ENCODE results near the gene SLC15A3.
A peak's percentile ranks its signal among the peaks of the same experiment; 100 is the strongest.

Gene SLC15A3

DNA sequence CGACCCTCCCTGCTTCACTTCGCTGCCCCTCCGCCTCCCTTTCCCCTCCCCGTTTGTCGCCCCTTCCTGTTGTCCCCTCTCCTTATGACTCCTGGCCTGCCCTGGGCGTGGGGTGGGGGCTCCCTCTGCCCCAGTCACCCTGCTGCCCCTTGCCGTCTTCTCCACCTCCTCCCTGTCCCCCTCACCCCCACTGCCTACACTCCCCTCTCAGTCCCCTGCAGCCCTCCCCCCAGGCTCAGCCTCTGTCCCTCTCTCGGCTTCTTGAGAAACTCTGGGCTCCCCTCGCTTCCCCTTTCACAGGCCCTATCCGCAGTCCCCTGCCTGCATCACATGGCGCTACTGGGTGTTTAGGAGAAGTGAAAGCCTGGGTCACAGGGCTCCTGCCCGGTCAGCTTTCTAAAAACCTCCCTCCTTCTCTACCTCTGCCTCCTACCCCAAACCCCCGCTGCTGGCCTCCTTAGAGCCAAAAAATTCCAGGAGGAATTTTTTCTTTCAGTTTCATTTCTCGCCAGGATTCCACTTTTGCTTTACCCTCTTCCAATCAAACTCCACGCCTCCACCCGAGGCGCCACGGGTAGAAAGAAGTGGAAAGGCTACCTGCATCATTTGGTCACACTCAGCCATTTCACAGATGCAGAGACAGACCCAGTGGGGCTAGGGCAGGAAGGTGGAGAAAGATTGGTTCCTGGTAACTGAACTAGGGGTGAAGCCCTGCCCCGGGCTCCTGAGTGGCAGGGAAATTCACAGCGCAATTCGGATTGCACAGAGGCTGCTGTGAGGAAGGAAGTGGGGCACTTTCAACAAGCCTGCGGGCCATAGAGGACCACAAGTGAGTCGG lies at the start of gene SLC15A3:
SLC15A3 (minus strand) TSS at position 273 of the 838 bp plus-strand sequence. CDS start 625 bp downstream, outside the sequence.
- Histone ChIP-seq H3K9me2 (ENCODE audit: low read depth, low read length) (no peaks in the 10 kb centered on the region), H3K9ac (ENCODE audit: low read length) (peak within 1 kb of the TSS; percentile 22; the same call in 1 of the 2 replicates), H3K36me3 (ENCODE audit: insufficient read depth, low read length) (no peaks in the 10 kb centered on the region), H3K79me2 (ENCODE audit: insufficient read depth, low read length) (no peaks in the 10 kb centered on the region), H3K27me3 (ENCODE audit: insufficient read depth, low read length) (no peaks in the 10 kb centered on the region; the same call in 1 of the 2 replicates), H3K4me3 (ENCODE audit: low read depth, low read length, poor library complexity, severe bottlenecking) (peak within 1 kb of the TSS; percentile 34), H3K9me3 (ENCODE audit: low read length) (no peaks in the 10 kb centered on the region), H3K4me1 (ENCODE audit: insufficient read depth, low read length, severe bottlenecking) (peaks cover 12% of the 10 kb centered on the region), H4K20me1 (ENCODE audit: insufficient read depth, low read length) (no peaks in the 10 kb centered on the region), H2AFZ (ENCODE audit: low read length) (no peak within 1 kb of the TSS), H3F3A (ENCODE audit: insufficient read depth, low read length) (no peaks in the 10 kb centered on the region), H3K27ac (ENCODE audit: low read depth, low read length, poor library complexity, severe bottlenecking) (no peak within 1 kb of the TSS), H3K4me2 (ENCODE audit: low read length) (peak within 1 kb of the TSS; percentile 46)
- no peak for TF ChIP-seq EZH2 (IDR thresholded peaks at IDR 0.05; ENCODE audit: borderline replicate concordance, low read length)
- no peak for TF ChIP-seq CTCF (IDR thresholded peaks at IDR 0.05; ENCODE audit: low read length)

DNA sequence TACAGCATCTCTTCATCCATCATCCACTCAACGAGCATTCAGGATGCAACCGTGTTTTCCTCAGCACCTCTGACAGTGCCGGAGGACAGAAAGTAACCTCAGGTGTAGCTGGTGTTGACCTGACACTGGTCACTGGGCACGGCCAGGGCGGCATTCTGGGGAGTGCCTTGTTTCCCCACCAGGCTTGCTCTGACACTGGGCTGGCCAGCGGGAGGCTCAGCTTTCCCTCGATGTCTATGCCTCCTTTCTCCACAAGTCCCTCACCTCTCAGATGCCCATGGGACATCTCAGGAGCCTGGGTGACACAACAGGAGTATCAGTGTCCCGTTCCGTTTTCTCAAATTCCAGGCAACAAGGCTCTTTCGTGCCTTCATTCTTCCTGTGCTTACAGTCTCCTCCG lies 48.5 kb upstream of the SLC15A3 start:
- H2AFZ ChIP-seq (ENCODE audit: low read length): no peak overlapping the region
- no peak overlapping the region for H3K9ac ChIP-seq (ENCODE audit: low read length)
- H3F3A ChIP-seq (ENCODE audit: insufficient read depth, low read length): no peaks in the 10 kb centered on the region
- TF ChIP-seq CTCF (IDR thresholded peaks at IDR 0.05; ENCODE audit: low read length): no peak
- no peak for TF ChIP-seq EZH2 (IDR thresholded peaks at IDR 0.05; ENCODE audit: borderline replicate concordance, low read length)
- no peak overlapping the region for H3K4me2 ChIP-seq (ENCODE audit: low read length)
- no peaks in the 10 kb centered on the region for H3K36me3 ChIP-seq (ENCODE audit: insufficient read depth, low read length)
- no peaks in the 10 kb centered on the region; the same call in 1 of the 2 replicates for H3K27me3 ChIP-seq (ENCODE audit: insufficient read depth, low read length)
- H3K4me3 ChIP-seq (ENCODE audit: low read depth, low read length, poor library complexity, severe bottlenecking): no peak overlapping the region
- H3K9me2 ChIP-seq (ENCODE audit: low read depth, low read length): no peaks in the 10 kb centered on the region
- H3K27ac ChIP-seq (ENCODE audit: low read depth, low read length, poor library complexity, severe bottlenecking): no peak overlapping the region
- no peaks in the 10 kb centered on the region for H3K9me3 ChIP-seq (ENCODE audit: low read length)
- H4K20me1 ChIP-seq (ENCODE audit: insufficient read depth, low read length): no peaks in the 10 kb centered on the region
- H3K79me2 ChIP-seq (ENCODE audit: insufficient read depth, low read length): no peaks in the 10 kb centered on the region
- H3K4me1 ChIP-seq (ENCODE audit: insufficient read depth, low read length, severe bottlenecking): peaks cover 5% of the 10 kb centered on the region

DNA sequence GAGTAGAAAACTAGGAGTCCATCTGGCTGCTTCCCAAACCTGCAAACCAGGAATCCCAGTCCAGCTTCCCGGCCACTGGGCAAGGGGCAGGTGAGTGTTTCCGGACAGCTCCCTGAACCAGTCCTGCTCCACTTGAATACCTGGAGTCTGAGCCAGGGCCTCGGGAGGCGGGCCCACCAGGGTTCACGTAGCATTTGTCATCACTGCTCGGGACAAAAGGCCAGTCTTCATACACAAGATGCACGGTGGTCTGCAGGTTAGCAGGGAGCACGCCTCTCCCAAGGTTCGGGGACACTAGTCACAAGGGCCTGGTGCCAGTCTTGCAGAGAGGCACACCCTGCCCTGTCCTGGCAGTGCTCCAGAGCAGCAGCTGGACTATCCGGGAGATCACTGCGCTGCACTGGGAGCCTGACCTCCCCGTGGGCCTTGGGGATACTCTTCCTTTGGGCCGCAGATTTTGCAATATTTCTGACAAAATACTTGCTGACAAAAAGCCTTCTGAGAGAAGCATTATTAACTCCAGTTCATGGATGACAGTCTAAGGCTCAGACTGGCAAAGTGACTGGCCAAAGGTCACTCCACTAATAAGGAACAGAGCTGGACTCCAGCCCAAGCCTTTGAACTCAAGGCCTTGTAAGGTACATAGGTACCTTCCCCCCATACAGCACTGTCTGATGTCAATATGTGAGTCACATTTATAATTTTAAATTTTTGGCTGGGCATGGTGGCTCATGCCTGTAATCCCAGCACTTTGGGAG lies 44.6 kb upstream of the SLC15A3 start:
- no peaks in the 10 kb centered on the region for H3K36me3 ChIP-seq (ENCODE audit: insufficient read depth, low read length)
- no peak overlapping the region for H3K9ac ChIP-seq (ENCODE audit: low read length)
- TF ChIP-seq CTCF (IDR thresholded peaks at IDR 0.05; ENCODE audit: low read length): no peak
- TF ChIP-seq EZH2 (IDR thresholded peaks at IDR 0.05; ENCODE audit: borderline replicate concordance, low read length): no peak
- H3K9me3 ChIP-seq (ENCODE audit: low read length): no peaks in the 10 kb centered on the region
- H4K20me1 ChIP-seq (ENCODE audit: insufficient read depth, low read length): no peaks in the 10 kb centered on the region
- no peaks in the 10 kb centered on the region; the same call in 1 of the 2 replicates for H3K27me3 ChIP-seq (ENCODE audit: insufficient read depth, low read length)
- H3K4me1 ChIP-seq (ENCODE audit: insufficient read depth, low read length, severe bottlenecking): no peaks in the 10 kb centered on the region
- H3K4me3 ChIP-seq (ENCODE audit: low read depth, low read length, poor library complexity, severe bottlenecking): no peak overlapping the region
- no peaks in the 10 kb centered on the region for H3F3A ChIP-seq (ENCODE audit: insufficient read depth, low read length)
- H3K27ac ChIP-seq (ENCODE audit: low read depth, low read length, poor library complexity, severe bottlenecking): no peak overlapping the region
- H3K79me2 ChIP-seq (ENCODE audit: insufficient read depth, low read length): no peaks in the 10 kb centered on the region
- H3K9me2 ChIP-seq (ENCODE audit: low read depth, low read length): no peaks in the 10 kb centered on the region
- no peak overlapping the region for H3K4me2 ChIP-seq (ENCODE audit: low read length)
- no peak overlapping the region for H2AFZ ChIP-seq (ENCODE audit: low read length)
